ENCODE measurements around the gene FAS.
A peak's percentile ranks its signal among the peaks of the same experiment; 100 is the strongest.

Gene FAS

GRCh38 chr10:89029181-89029580 lies 38.6 kb downstream of the FAS start:
- in situ Hi-C loops (cut with HindIII; ENCODE audit: low sequenced_read_pairs): loop anchor here (10.0 kb wide), 1 partner anchor 186 kb away; no protein-coding TSS in a partner anchor
- TF ChIP-seq CTCF (IDR thresholded peaks at IDR 0.05; ENCODE audit: low read depth, low read length, missing control alignments): no peak
- DNase-seq (ENCODE audit: low read depth): no peak

GRCh38 chr10:89029785-89030437 lies 39.3 kb downstream of the FAS start:
- peak; percentile 78 for DNase-seq (ENCODE audit: low read depth)
- in situ Hi-C loops (cut with HindIII; ENCODE audit: low sequenced_read_pairs): loop anchor here (10.0 kb wide), 1 partner anchor 185 kb away; no protein-coding TSS in a partner anchor
- peak; percentile 81 for TF ChIP-seq CTCF (IDR thresholded peaks at IDR 0.05; ENCODE audit: low read depth, low read length, missing control alignments)
- no peak overlapping the region for H3K4me3 ChIP-seq (ENCODE audit: low read depth, low read length)

More at GRCh38 chr10:89029181-89029580, 38.6 kb downstream of the FAS start:
- no peak overlapping the region for H3K4me3 ChIP-seq (ENCODE audit: low read depth, low read length)

- no peak for DNase-seq (ENCODE audit: low read depth)
- in situ Hi-C loops (cut with HindIII; ENCODE audit: low sequenced_read_pairs): no loop called here
- no peak for TF ChIP-seq CTCF (IDR thresholded peaks at IDR 0.05; ENCODE audit: low read depth, low read length, missing control alignments)
- no peak overlapping the region for H3K4me3 ChIP-seq (ENCODE audit: low read depth, low read length)
Observed at GRCh38 chr10:89030791-89031190, 40.2 kb downstream of the FAS start.

- in situ Hi-C loops (cut with HindIII; ENCODE audit: low sequenced_read_pairs): no loop called here
- peak; percentile 72 for DNase-seq (ENCODE audit: low read depth)
Observed at GRCh38 chr10:89032141-89032891, 41.7 kb downstream of the FAS start.

GRCh38 chr10:89035461-89035860 lies 44.9 kb downstream of the FAS start:
- no peak for DNase-seq (ENCODE audit: low read depth)
- no peak overlapping the region for H3K4me3 ChIP-seq (ENCODE audit: low read depth, low read length)
- no peak for TF ChIP-seq CTCF (IDR thresholded peaks at IDR 0.05; ENCODE audit: low read depth, low read length, missing control alignments)
- in situ Hi-C loops (cut with HindIII; ENCODE audit: low sequenced_read_pairs): no loop called here

More at GRCh38 chr10:89032141-89032891, 41.7 kb downstream of the FAS start:
- TF ChIP-seq CTCF (IDR thresholded peaks at IDR 0.05; ENCODE audit: low read depth, low read length, missing control alignments): no peak
- H3K4me3 ChIP-seq (ENCODE audit: low read depth, low read length): no peak overlapping the region

- no peak overlapping the region for H3K4me3 ChIP-seq (ENCODE audit: low read depth, low read length)
- DNase-seq (ENCODE audit: low read depth): no peak
- in situ Hi-C loops (cut with HindIII; ENCODE audit: low sequenced_read_pairs): no loop called here
- no peak for TF ChIP-seq CTCF (IDR thresholded peaks at IDR 0.05; ENCODE audit: low read depth, low read length, missing control alignments)
Observed at GRCh38 chr10:89037096-89037495, 46.5 kb downstream of the FAS start.
